Omental fat pad (tissue), 4 donors: ENCODE measurements around the gene NBEA. TPM values are rescaled to one million over a fixed set of nuclear protein-coding genes. Genes with fewer than 3 reads are reported as not detected.

Source experiments
- ATAC-seq: fragments of 150-250 bp; one replicate; pipeline ENCODE4 v1.9.1; 2016; ENCODE audit warnings: mild to moderate bottlenecking, moderate library complexity; ENCODE audit not compliant: low FRiP score
- DNase-seq: peaks from one replicate; pipeline ENCODE4 v3.0.0-alpha.2; 2019; ENCODE audit warnings: low spot score
- total RNA-seq, 4 donors: library from RNA; depleted of rRNA; stranded (reverse); fragments of >200 nt; gene quantifications; one replicate each; pipeline ENCODE4 v1.1.0, GENCODE V29; 2016
- TF ChIP-seq, protein P1 (sequence below), 3 donors: fragments of 450-650 bp; IDR thresholded peaks; one replicate each; pipeline ENCODE4 v1.5.1; 2016 to 2017; ENCODE audit warnings: antibody characterized with exemption in 3 of 3, mild to moderate bottlenecking in 3 of 3, moderate library complexity in 2 of 3

NBEA gene
- total RNA-seq, 4 donors from 2014 or later, result 4.3 to 10.7 (median 6.1) TPM

DNA sequence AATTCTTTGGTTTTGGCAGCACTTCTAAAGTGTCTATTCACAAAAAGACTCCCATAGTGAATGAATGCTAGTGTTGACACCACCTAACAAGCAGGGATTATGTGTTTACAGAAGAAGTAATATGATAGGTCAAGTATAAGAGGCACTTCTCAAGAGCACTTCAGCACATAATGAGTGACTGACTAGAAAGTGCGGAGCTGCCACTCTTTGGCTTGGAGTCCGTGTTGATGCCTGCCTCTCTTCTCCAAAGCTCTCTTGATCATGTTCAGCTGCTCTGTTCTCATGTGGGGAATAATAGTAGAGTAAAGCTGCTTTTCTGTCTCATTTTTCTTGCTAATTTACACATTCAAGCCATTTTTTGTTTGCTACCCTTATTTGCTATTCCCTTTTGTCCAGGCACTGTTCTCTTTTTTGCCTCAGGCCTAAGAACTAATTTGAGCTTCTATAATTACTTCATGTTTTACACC is 557.2 kb downstream of the NBEA start:
- no peak for DNase-seq
- TF ChIP-seq, protein P1, sequence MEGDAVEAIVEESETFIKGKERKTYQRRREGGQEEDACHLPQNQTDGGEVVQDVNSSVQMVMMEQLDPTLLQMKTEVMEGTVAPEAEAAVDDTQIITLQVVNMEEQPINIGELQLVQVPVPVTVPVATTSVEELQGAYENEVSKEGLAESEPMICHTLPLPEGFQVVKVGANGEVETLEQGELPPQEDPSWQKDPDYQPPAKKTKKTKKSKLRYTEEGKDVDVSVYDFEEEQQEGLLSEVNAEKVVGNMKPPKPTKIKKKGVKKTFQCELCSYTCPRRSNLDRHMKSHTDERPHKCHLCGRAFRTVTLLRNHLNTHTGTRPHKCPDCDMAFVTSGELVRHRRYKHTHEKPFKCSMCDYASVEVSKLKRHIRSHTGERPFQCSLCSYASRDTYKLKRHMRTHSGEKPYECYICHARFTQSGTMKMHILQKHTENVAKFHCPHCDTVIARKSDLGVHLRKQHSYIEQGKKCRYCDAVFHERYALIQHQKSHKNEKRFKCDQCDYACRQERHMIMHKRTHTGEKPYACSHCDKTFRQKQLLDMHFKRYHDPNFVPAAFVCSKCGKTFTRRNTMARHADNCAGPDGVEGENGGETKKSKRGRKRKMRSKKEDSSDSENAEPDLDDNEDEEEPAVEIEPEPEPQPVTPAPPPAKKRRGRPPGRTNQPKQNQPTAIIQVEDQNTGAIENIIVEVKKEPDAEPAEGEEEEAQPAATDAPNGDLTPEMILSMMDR (IDR thresholded peaks at IDR 0.05), result no peak
- no peak for ATAC-seq

DNA sequence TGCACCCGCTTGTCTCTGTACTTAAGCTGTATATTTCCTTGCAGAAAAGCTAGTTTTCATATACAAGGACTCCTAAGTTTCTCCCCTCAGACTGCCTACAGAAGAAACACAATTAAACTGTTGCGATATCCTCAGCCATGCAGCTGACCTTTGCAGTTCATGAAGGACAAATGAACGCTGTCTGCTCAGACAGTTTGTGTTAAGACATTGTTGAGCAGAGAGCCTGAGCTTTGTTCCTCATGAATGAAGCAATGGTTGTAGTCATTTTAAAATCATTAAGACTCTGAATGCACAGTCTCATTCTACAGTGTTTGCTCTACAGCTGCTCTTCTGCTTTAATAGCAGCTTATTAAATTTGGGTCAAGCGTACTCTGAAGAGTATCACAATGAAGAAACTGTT is 557.6 kb downstream of the NBEA start:
- TF ChIP-seq, protein P1 (IDR thresholded peaks at IDR 0.05), result no peak
- ATAC-seq (no peak), DNase-seq (no peak)

DNA sequence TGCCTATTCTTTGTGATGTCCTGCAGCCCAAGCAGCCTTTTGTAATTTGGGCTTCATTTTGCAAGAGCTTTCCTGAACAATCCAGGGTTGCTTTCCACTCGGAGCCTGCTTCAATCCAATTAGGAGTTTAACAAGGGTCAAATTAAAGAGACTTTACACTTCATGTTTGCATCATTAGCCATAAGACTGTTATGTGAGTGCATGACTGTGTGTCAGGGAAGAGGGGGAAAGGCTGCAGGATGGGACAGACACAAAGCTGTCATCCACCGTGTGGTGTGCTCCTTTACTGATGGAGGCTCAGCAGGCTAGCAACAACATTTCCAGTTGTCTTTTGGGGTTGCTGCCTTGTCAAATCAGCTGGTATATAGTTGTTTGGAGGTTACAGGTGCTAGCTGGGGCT is 558.1 kb downstream of the NBEA start:
- TF ChIP-seq, protein P1 (IDR thresholded peaks at IDR 0.05), result no peak
- DNase-seq (no peak), ATAC-seq (no peak)

DNA sequence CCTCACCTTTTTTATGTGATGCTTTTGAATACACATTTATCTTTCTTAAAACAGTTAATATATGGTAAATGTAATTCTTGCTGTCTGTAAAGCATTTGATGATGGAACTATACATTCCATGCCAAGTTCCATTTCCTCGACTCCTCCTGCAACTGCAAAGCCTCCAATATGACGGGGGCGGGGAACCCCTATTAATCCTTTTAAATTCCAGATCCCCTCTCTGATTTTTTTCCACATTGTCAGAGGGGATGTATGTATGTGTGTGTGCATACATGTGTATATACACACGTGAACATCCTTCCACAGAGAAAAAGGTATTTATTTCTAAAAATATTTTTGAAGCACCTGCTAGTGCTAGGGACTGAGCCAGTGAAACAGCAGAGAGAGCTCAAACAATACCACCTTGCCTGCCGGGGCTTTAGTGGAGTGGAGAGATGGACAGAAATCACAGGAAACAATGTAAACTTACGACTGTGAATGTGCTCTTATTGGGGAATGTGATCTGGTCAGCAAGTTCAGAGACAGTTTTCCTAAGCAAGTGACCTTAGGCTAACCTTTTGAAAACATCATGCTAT is 559.7 kb downstream of the NBEA start:
- DNase-seq (no peak), ATAC-seq (no peak)
- TF ChIP-seq, protein P1 (IDR thresholded peaks at IDR 0.05), result no peak

DNA sequence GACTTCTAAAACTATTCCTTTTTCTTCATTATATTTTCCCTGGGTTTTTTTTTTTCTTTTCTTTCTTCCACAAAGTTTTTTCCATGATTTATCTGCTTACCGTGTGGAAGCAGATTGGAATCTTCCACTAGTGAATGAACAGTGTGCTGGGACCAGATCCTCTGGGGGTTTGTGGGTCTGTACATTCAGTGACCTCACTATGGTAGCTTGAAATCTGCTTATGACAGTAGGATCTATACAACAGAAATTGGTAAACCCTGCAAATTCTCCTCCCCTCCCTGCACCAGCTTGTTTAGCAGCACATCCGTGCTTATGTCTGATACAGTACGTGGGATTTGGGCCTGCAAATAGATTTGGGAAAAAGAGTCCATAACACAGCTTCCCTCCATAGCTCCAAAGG is 560.4 kb downstream of the NBEA start:
- TF ChIP-seq, protein P1 (IDR thresholded peaks at IDR 0.05), result no peak
- ATAC-seq, result no peak
- DNase-seq, result no peak

DNA sequence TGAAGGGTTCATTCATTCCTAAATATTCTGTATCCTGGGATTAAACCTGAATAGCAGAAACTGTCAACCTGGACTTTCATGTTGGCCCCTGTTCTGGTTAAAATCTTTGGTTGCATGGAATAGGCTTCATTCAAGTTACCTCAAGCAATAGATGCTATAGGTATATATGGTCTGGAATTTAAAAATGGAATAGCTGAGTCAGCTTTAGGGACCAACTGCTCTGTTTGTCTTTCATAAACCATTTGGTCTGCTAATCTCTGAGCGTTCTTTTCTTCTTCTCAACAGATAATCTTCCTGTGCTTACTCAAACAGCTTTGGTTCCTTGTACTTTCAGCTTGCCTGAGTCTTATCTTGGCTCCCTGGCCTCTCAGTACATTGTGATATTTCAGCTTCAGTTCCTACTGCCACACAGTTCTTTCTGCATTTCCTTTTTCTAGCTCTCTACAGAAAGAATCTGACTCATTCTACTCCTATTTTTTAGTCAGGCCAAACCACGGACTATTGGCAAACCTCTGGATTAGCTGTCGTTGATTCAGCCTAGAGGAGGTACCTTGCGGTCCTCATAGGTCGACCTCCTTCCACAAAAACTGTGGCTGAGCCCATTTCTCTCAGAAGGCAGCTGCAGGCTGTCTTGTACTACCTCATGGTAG is 570.3 kb downstream of the NBEA start:
- no peak for DNase-seq
- no peak for ATAC-seq
- TF ChIP-seq, protein P1 (IDR thresholded peaks at IDR 0.05), result no peak

DNA sequence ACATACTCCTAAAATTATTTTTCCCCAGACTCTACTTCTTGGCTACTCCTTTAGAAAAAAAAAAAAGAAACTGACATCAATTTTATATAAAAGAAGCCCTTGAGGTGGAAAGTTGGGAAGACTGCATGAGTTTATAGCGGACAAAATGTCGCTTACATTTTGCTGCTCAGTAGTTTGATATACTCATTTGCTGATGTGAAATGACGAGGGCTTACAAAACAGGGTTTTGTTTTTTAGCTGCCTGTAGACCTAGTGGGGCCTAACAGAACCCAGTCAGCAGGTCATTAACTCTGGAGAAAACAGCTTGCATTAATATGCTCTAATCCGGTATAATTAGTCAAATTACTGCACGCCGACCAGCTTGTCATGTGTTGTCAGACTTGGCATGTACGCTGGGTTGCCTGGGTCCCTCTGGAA is 572.0 kb downstream of the NBEA start:
- DNase-seq (no peak), ATAC-seq (no peak)
- TF ChIP-seq, protein P1 (IDR thresholded peaks at IDR 0.05), result no peak
